Activated CD8-positive, alpha-beta memory T cell treated with anti-CD3 and anti-CD28 coated beads, Interleukin-2, amount 10 ng/mL, durations not matched to agents 7 days and 5 days (primary cell): Measurements from ENCODE around the gene ZMIZ1. TPM values are rescaled to one million over a fixed set of nuclear protein-coding genes. Genes with fewer than 3 reads are reported as not detected.
A peak's percentile ranks its signal among the peaks of the same experiment; 100 is the strongest.

Experiments
- ATAC-seq: fragments of 150-1000 bp; cut with Tn5 transposase; one replicate; pipeline ENCODE4 v1.10.0; 2021; ENCODE audit warnings: moderate library complexity
- CTCF ChIA-PET: fragments of 350-600 bp; sonication (Branson Sonifier 250); formaldehyde crosslinking; loops from one replicate; lab custom pipeline; 2021; ENCODE audit warnings: antibody characterized with exemption; lab: Charles Lee
- DNase-seq: peaks from one replicate; pipeline ENCODE4 v3.0.0-alpha.2; 2020
- H3K27ac Mint-ChIP-seq: one replicate; pipeline ENCODE4 v1.8.0; 2021; ENCODE audit warnings: mild to moderate bottlenecking, mixed read lengths
- H3K27me3 Mint-ChIP-seq: one replicate; pipeline ENCODE4 v1.8.0; 2021; ENCODE audit warnings: mixed read lengths
- H3K36me3 Mint-ChIP-seq: one replicate; pipeline ENCODE4 v1.8.0; 2021; ENCODE audit warnings: mild to moderate bottlenecking, mixed read lengths
- H3K4me1 Mint-ChIP-seq: one replicate; pipeline ENCODE4 v1.8.0; 2021; ENCODE audit warnings: mixed read lengths
- H3K4me3 Mint-ChIP-seq: one replicate; pipeline ENCODE4 v1.8.0; 2021; ENCODE audit warnings: mild to moderate bottlenecking, moderate library complexity, mixed read lengths
- H3K9me3 Mint-ChIP-seq: one replicate; pipeline ENCODE4 v1.8.0; 2022; ENCODE audit warnings: low read depth, mixed read lengths
- total RNA-seq, 2 experiments: library from RNA; stranded (reverse); gene quantifications; one replicate each; pipeline ENCODE4 v1.2.3, GENCODE V29; 2021

ZMIZ1 gene
- total RNA-seq, 2 experiments from 2014 or later = 52.7 to 71.5 TPM

GRCh38 chr10:79299397-79300241, 230.9 kb downstream of the ZMIZ1 start:
- no peak overlapping the region for H3K4me3 Mint-ChIP-seq
- H3K36me3 Mint-ChIP-seq = peaks cover 38% of the 10 kb centered on the region
- no peaks in the 10 kb centered on the region for H3K9me3 Mint-ChIP-seq
- no peaks in the 10 kb centered on the region for H3K27me3 Mint-ChIP-seq
- H3K27ac Mint-ChIP-seq = no peak overlapping the region
- CTCF ChIA-PET = no interaction called here
- DNase-seq (no peak), ATAC-seq (no peak)
- peaks cover 22% of the 10 kb centered on the region for H3K4me1 Mint-ChIP-seq

- H3K27ac Mint-ChIP-seq = no peak overlapping the region
- DNase-seq = no peak
- CTCF ChIA-PET = no interaction called here
Measured at GRCh38 chr10:79300711-79301110, 231.9 kb downstream of the ZMIZ1 start.

GRCh38 chr10:79301754-79302530, 233.2 kb downstream of the ZMIZ1 start:
- H3K9me3 Mint-ChIP-seq = no peaks in the 10 kb centered on the region
- DNase-seq = no peak
- H3K36me3 Mint-ChIP-seq = peaks cover 26% of the 10 kb centered on the region
- H3K27me3 Mint-ChIP-seq = no peaks in the 10 kb centered on the region
- H3K4me1 Mint-ChIP-seq = peaks cover 10% of the 10 kb centered on the region
- ATAC-seq = no peak
- no peak overlapping the region for H3K4me3 Mint-ChIP-seq
- no peak overlapping the region for H3K27ac Mint-ChIP-seq
- CTCF ChIA-PET = interaction anchor here (0.8 kb wide), 1 partner anchor 45 kb away, joined by 3 read pairs; no protein-coding TSS in a partner anchor

More at GRCh38 chr10:79300711-79301110, 231.9 kb downstream of the ZMIZ1 start:
- H3K4me3 Mint-ChIP-seq = no peak overlapping the region
- no peaks in the 10 kb centered on the region for H3K9me3 Mint-ChIP-seq
- ATAC-seq = no peak
- H3K27me3 Mint-ChIP-seq = no peaks in the 10 kb centered on the region
- peaks cover 36% of the 10 kb centered on the region for H3K36me3 Mint-ChIP-seq
- H3K4me1 Mint-ChIP-seq = peaks cover 13% of the 10 kb centered on the region

GRCh38 chr10:79303631-79304478, 235.1 kb downstream of the ZMIZ1 start:
- CTCF ChIA-PET = interaction anchor here (1.1 to 1.6 kb wide), 2 partner anchors 11 to 13 kb away, joined by 3 to 4 read pairs; no protein-coding TSS in a partner anchor
- no peak overlapping the region for H3K4me3 Mint-ChIP-seq

GRCh38 chr10:79304479-79305087, 235.8 kb downstream of the ZMIZ1 start:
- H3K36me3 Mint-ChIP-seq = peaks cover 27% of the 10 kb centered on the region
- CTCF ChIA-PET = interaction anchor here (1.1 to 1.6 kb wide), 2 partner anchors 12 kb away, joined by 3 to 4 read pairs; no protein-coding TSS in a partner anchor

More at GRCh38 chr10:79303631-79304478, 235.1 kb downstream of the ZMIZ1 start:
- DNase-seq = no peak
- Mint-ChIP-seq H3K9me3 (no peaks in the 10 kb centered on the region), H3K36me3 (peaks cover 31% of the 10 kb centered on the region), H3K27ac (no peak overlapping the region), H3K27me3 (no peaks in the 10 kb centered on the region), H3K4me1 (peaks cover 1% of the 10 kb centered on the region)
- ATAC-seq = no peak

GRCh38 chr10:79305515-79305914, 236.7 kb downstream of the ZMIZ1 start:
- CTCF ChIA-PET = interaction anchor here (1.6 kb wide), 1 partner anchor 11 kb away, joined by 4 read pairs; no protein-coding TSS in a partner anchor
- Mint-ChIP-seq H3K27me3 (no peaks in the 10 kb centered on the region), H3K4me3 (no peak overlapping the region), H3K27ac (no peak overlapping the region), H3K4me1 (peaks cover 2% of the 10 kb centered on the region), H3K9me3 (no peaks in the 10 kb centered on the region), H3K36me3 (peaks cover 24% of the 10 kb centered on the region)
- ATAC-seq (no peak), DNase-seq (no peak)

More at GRCh38 chr10:79304479-79305087, 235.8 kb downstream of the ZMIZ1 start:
- Mint-ChIP-seq H3K4me3 (no peak overlapping the region), H3K27ac (peak overlapping the region; percentile 60), H3K9me3 (no peaks in the 10 kb centered on the region), H3K27me3 (no peaks in the 10 kb centered on the region), H3K4me1 (peaks cover 2% of the 10 kb centered on the region)
- ATAC-seq (no peak), DNase-seq (no peak)

- Mint-ChIP-seq H3K36me3 (peaks cover 20% of the 10 kb centered on the region), H3K9me3 (no peaks in the 10 kb centered on the region), H3K4me3 (no peak overlapping the region), H3K27me3 (no peaks in the 10 kb centered on the region), H3K4me1 (peaks cover 4% of the 10 kb centered on the region), H3K27ac (no peak overlapping the region)
- ATAC-seq = no peak
- no peak for DNase-seq
- CTCF ChIA-PET = no interaction called here
Measured at GRCh38 chr10:79305988-79306387, 237.2 kb downstream of the ZMIZ1 start.

- no peaks in the 10 kb centered on the region for H3K9me3 Mint-ChIP-seq
- no peak for ATAC-seq
- H3K36me3 Mint-ChIP-seq = peaks cover 16% of the 10 kb centered on the region
Measured at GRCh38 chr10:79306644-79307220, 238.0 kb downstream of the ZMIZ1 start.

GRCh38 chr10:79308016-79308415, 239.2 kb downstream of the ZMIZ1 start:
- H3K4me1 Mint-ChIP-seq = peaks cover 4% of the 10 kb centered on the region
- H3K36me3 Mint-ChIP-seq = peaks cover 16% of the 10 kb centered on the region

More at GRCh38 chr10:79306644-79307220, 238.0 kb downstream of the ZMIZ1 start:
- no peak for DNase-seq
- CTCF ChIA-PET = no interaction called here
- Mint-ChIP-seq H3K27me3 (no peaks in the 10 kb centered on the region), H3K27ac (no peak overlapping the region), H3K4me1 (peaks cover 4% of the 10 kb centered on the region), H3K4me3 (no peak overlapping the region)

GRCh38 chr10:79308969-79309665, 240.4 kb downstream of the ZMIZ1 start:
- Mint-ChIP-seq H3K27me3 (no peaks in the 10 kb centered on the region), H3K27ac (peak overlapping the region; percentile 18), H3K4me3 (no peak overlapping the region), H3K36me3 (peaks cover 16% of the 10 kb centered on the region), H3K4me1 (peaks cover 4% of the 10 kb centered on the region), H3K9me3 (no peaks in the 10 kb centered on the region)
- ATAC-seq (no peak), DNase-seq (no peak)
- CTCF ChIA-PET = no interaction called here

More at GRCh38 chr10:79308016-79308415, 239.2 kb downstream of the ZMIZ1 start:
- Mint-ChIP-seq H3K9me3 (no peaks in the 10 kb centered on the region), H3K27ac (no peak overlapping the region), H3K4me3 (no peak overlapping the region), H3K27me3 (no peaks in the 10 kb centered on the region)
- CTCF ChIA-PET = no interaction called here
- no peak for ATAC-seq
- DNase-seq = no peak

GRCh38 chr10:79310200-79310865, 241.6 kb downstream of the ZMIZ1 start:
- Mint-ChIP-seq H3K36me3 (peaks cover 10% of the 10 kb centered on the region), H3K4me1 (peaks cover 4% of the 10 kb centered on the region), H3K27me3 (no peaks in the 10 kb centered on the region), H3K9me3 (no peaks in the 10 kb centered on the region), H3K27ac (no peak overlapping the region), H3K4me3 (no peak overlapping the region)
- ATAC-seq (no peak), DNase-seq (no peak)
- CTCF ChIA-PET = no interaction called here
